GM06990 (cell line): ENCODE results near the gene RAI14.
"Not testable (repeated sequence)": the region's sequence is repeated elsewhere in the genome, so short reads cannot be mapped to it uniquely, and the experiment has no call there.

Experiments
- DNase-seq: peaks from one replicate; pipeline ENCODE4 v3.0.0-alpha.2; 2011; ENCODE audit not compliant: insufficient read length; ENCODE audit errors: extremely low read depth
- H3K27me3 ChIP-seq: replicated peaks from 2 replicates; pipeline ENCODE4 v1.6.0; 2011; ENCODE audit warnings: low read length; ENCODE audit not compliant: control insufficient read depth, insufficient read depth
- H3K36me3 ChIP-seq: 2 replicates; pipeline ENCODE4 v1.5.1; 2011; ENCODE audit warnings: low read length; ENCODE audit not compliant: control insufficient read depth, insufficient read depth
- H3K4me3 ChIP-seq: replicated peaks from 2 replicates; pipeline ENCODE4 v1.5.1; 2011; ENCODE audit warnings: low read depth, mild to moderate bottlenecking, control low read depth, low read length
- CTCF ChIP-seq: IDR thresholded peaks from 2 replicates; pipeline ENCODE4 v1.5.1; 2011; ENCODE audit warnings: low read length, control low read depth, mild to moderate bottlenecking, inconsistent platforms; ENCODE audit not compliant: insufficient read depth, poor library complexity, severe bottlenecking

RAI14 gene

GRCh38 chr5:34751807-34752736 is 95.9 kb downstream of the RAI14 start:
- H3K36me3 ChIP-seq = no peaks in the 10 kb centered on the region
- H3K27me3 ChIP-seq = no peaks in the 10 kb centered on the region
- TF ChIP-seq CTCF = no peak
- no peak overlapping the region for H3K4me3 ChIP-seq
- peak; percentile 32 for DNase-seq

GRCh38 chr5:34753236-34753635 is 97.1 kb downstream of the RAI14 start:
- not testable (repeated sequence) for H3K27me3 ChIP-seq, DNase-seq, H3K4me3 ChIP-seq, H3K36me3 ChIP-seq

GRCh38 chr5:34755926-34756325 is 99.8 kb downstream of the RAI14 start:
- no peak for TF ChIP-seq CTCF
- H3K4me3 ChIP-seq = no peak overlapping the region
- DNase-seq = no peak
- H3K36me3 ChIP-seq = no peaks in the 10 kb centered on the region
- H3K27me3 ChIP-seq = no peaks in the 10 kb centered on the region

GRCh38 chr5:34756781-34757624 is 100.9 kb downstream of the RAI14 start:
- Histone ChIP-seq H3K4me3 (no peak overlapping the region), H3K27me3 (no peaks in the 10 kb centered on the region), H3K36me3 (no peaks in the 10 kb centered on the region)
- DNase-seq = no peak
- TF ChIP-seq CTCF = no peak

GRCh38 chr5:34758514-34758913 is 102.4 kb downstream of the RAI14 start:
- TF ChIP-seq CTCF = no peak
- no peak for DNase-seq
- no peaks in the 10 kb centered on the region for H3K36me3 ChIP-seq

GRCh38 chr5:34759213-34759612 is 103.1 kb downstream of the RAI14 start:
- DNase-seq, H3K4me3 ChIP-seq, H3K27me3 ChIP-seq, H3K36me3 ChIP-seq: not testable (repeated sequence)

More at GRCh38 chr5:34758514-34758913, 102.4 kb downstream of the RAI14 start:
- Histone ChIP-seq H3K4me3 (no peak overlapping the region), H3K27me3 (no peaks in the 10 kb centered on the region)
